CD14-positive monocyte (primary cell): ENCODE data around the gene PPP1R3G. TPM values are rescaled to one million over a fixed set of nuclear protein-coding genes. Genes with fewer than 3 reads are reported as not detected.

Source experiments
- DNase-seq, 3 donors: peaks; one replicate each; pipeline ENCODE4 v3.0.0-alpha.2; 2011 to 2022
- H2AFZ ChIP-seq: 2 replicates; pipeline ENCODE4 v1.6.0; 2012; ENCODE audit warnings: mild to moderate bottlenecking, low read depth, low read length, inconsistent platforms; ENCODE audit not compliant: insufficient read depth, poor library complexity, severe bottlenecking
- H3K27ac ChIP-seq, 2 donors: 1 replicate in 1 of 2; 2 replicates in 1 of 2; pipeline ENCODE4 v1.5.1; 2012 to 2013; ENCODE audit warnings: low read length in 2 of 2, control low read depth in 1 of 2, inconsistent platforms in 1 of 2, low read depth in 1 of 2, mild to moderate bottlenecking in 1 of 2
- H3K27me3 ChIP-seq, 2 donors: one replicate each; pipeline versions ENCODE4 v1.6.0 to v1.6.1; 2011 to 2013; ENCODE audit warnings: low read length in 2 of 2; ENCODE audit not compliant: control insufficient read depth in 2 of 2, insufficient read depth in 2 of 2
- H3K36me3 ChIP-seq, 2 donors: replicated peaks in 1 of 2; 1 replicate in 1 of 2; 2 replicates in 1 of 2; pipeline versions ENCODE4 v1.5.1 to v1.6.1; 2012 to 2013; ENCODE audit warnings: low read length in 2 of 2, control low read depth in 1 of 2, inconsistent platforms in 1 of 2, mild to moderate bottlenecking in 1 of 2; ENCODE audit not compliant: insufficient read depth in 2 of 2, control insufficient read depth in 1 of 2
- H3K4me1 ChIP-seq, 2 donors: 1 replicate in 1 of 2; 2 replicates in 1 of 2; pipeline versions ENCODE4 v1.5.1 to v1.6.1; 2012 to 2013; ENCODE audit warnings: low read length in 2 of 2, control low read depth in 1 of 2, inconsistent platforms in 1 of 2, mild to moderate bottlenecking in 1 of 2, moderate library complexity in 1 of 2; ENCODE audit not compliant: insufficient read depth in 2 of 2, control insufficient read depth in 1 of 2
- H3K4me2 ChIP-seq: replicated peaks from 2 replicates; pipeline ENCODE3; 2012; ENCODE audit warnings: low read length, moderate library complexity, mild to moderate bottlenecking; ENCODE audit not compliant: poor library complexity, severe bottlenecking; ENCODE audit errors: extremely low read depth
- H3K4me3 ChIP-seq, 3 experiments: fragments of 200-600 bp in 1 of 3; sonication (generic) in 1 of 3; replicated peaks in 1 of 3; 1 replicate in 2 of 3; 2 replicates in 1 of 3; pipeline ENCODE4 v1.5.1; 2011 to 2013; ENCODE audit warnings: low read length in 3 of 3, mild to moderate bottlenecking in 3 of 3, control low read depth in 2 of 3, low read depth in 2 of 3, inconsistent platforms in 1 of 3, moderate library complexity in 1 of 3
- H3K79me2 ChIP-seq: 2 replicates; pipeline ENCODE4 v1.6.0; 2012; ENCODE audit warnings: mild to moderate bottlenecking, control low read depth, inconsistent platforms, low read length, moderate library complexity; ENCODE audit not compliant: insufficient read depth
- H3K9ac ChIP-seq: 2 replicates; pipeline ENCODE4 v1.6.0; 2017; ENCODE audit warnings: low read length, mild to moderate bottlenecking; ENCODE audit not compliant: insufficient read depth, poor library complexity, severe bottlenecking
- H3K9me3 ChIP-seq, 2 donors: replicated peaks in 1 of 2; 1 replicate in 1 of 2; 2 replicates in 1 of 2; pipeline versions ENCODE4 v1.5.1 to v1.6.1; 2012 to 2013; ENCODE audit warnings: low read length in 2 of 2, control low read depth in 1 of 2; ENCODE audit not compliant: control insufficient read depth in 1 of 2, insufficient read depth in 1 of 2
- H4K20me1 ChIP-seq: 2 replicates; pipeline ENCODE4 v1.6.0; 2012; ENCODE audit warnings: mild to moderate bottlenecking, low read length, control low read depth, moderate library complexity; ENCODE audit not compliant: insufficient read depth
- H3K27ac Mint-ChIP-seq, 7 donors: one replicate each; pipeline ENCODE4 v1.8.0; 2020; ENCODE audit warnings: mild to moderate bottlenecking in 7 of 7, mixed read lengths in 7 of 7, moderate library complexity in 6 of 7, inconsistent platforms in 2 of 7
- H3K27me3 Mint-ChIP-seq, 3 donors: one replicate each; pipeline ENCODE4 v1.8.0; 2021 to 2022; ENCODE audit warnings: low read depth in 3 of 3, mild to moderate bottlenecking in 3 of 3, mixed read lengths in 3 of 3, moderate library complexity in 3 of 3, inconsistent platforms in 1 of 3
- H3K36me3 Mint-ChIP-seq, 2 donors: one replicate each; pipeline ENCODE4 v1.8.0; 2020; ENCODE audit warnings: mixed read lengths in 2 of 2, inconsistent platforms in 1 of 2, mild to moderate bottlenecking in 1 of 2
- H3K4me1 Mint-ChIP-seq: one replicate; pipeline ENCODE4 v1.8.0; 2020; ENCODE audit warnings: mild to moderate bottlenecking, mixed read lengths
- H3K4me3 Mint-ChIP-seq, 2 donors: one replicate each; pipeline ENCODE4 v1.8.0; 2020; ENCODE audit warnings: mild to moderate bottlenecking in 2 of 2, mixed read lengths in 2 of 2, moderate library complexity in 1 of 2
- H3K9me3 Mint-ChIP-seq, 7 donors: one replicate each; pipeline ENCODE4 v1.8.0; 2020 to 2022; ENCODE audit warnings: mixed read lengths in 7 of 7, mild to moderate bottlenecking in 6 of 7, moderate library complexity in 6 of 7, inconsistent platforms in 2 of 7
- WGBS: methylation state at CpG from one replicate; pipeline ENCODE4 v1.1.5; 2013; ENCODE audit warnings: missing lambda C conversion rate; ENCODE audit not compliant: insufficient coverage; 5-methylcytosine and 5-hydroxymethylcytosine counted together
- intact Hi-C, 2 donors: fragments of 100-400 bp; cut with micrococcal nuclease; formaldehyde crosslinking; loops; one replicate each; pipeline versions ENCODE4 v1.15.0 to v1.15.1; 2023
- polyA plus RNA-seq, 3 donors: library from polyadenylated mRNA; depleted of rRNA in 1 of 3; unstranded in 2 of 3; stranded (reverse) in 1 of 3; fragments of 300-500 nt in 2 of 3; fragments of >200 nt in 1 of 3; fragmentation: Illumina TruSeq in 2 of 3; gene quantifications; 1 replicate in 2 of 3; 2 replicates in 1 of 3; pipeline ENCODE4 v1.2.3, GENCODE V29; 2012 to 2021
- TF ChIP-seq, protein P1 (sequence below): fragments of 200-600 bp; IDR thresholded peaks from one replicate; pipeline ENCODE4 v1.8.0; 2022; ENCODE audit warnings: antibody characterized with exemption, mild to moderate bottlenecking

PPP1R3G gene
- polyA plus RNA-seq, 3 donors: 0.13 to 0.15 (median 0.13) TPM

DNA sequence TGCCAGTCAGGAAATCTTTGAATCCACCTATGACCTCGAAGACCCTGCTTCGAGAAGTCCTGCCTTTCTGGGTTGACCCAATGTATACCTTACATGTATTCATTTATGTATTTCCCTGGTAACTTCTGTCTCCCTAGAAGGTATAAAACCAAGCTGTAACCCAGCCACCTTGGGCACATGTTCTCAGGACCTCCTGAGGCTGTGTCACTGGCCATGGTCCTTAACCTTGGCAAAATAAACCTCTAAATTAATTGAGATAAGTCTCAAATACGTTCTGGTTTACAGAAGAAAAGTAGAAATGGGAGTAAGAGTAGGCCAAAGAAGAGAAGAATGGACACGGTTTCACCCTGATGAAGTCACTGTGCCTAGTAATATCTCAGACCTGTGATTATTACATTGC lies 30.0 kb upstream of the PPP1R3G start:
- H3K27ac ChIP-seq: no peak overlapping the region
- no peak overlapping the region for H3K4me2 ChIP-seq
- no peak overlapping the region for H3K27ac Mint-ChIP-seq
- TF ChIP-seq, protein P1, sequence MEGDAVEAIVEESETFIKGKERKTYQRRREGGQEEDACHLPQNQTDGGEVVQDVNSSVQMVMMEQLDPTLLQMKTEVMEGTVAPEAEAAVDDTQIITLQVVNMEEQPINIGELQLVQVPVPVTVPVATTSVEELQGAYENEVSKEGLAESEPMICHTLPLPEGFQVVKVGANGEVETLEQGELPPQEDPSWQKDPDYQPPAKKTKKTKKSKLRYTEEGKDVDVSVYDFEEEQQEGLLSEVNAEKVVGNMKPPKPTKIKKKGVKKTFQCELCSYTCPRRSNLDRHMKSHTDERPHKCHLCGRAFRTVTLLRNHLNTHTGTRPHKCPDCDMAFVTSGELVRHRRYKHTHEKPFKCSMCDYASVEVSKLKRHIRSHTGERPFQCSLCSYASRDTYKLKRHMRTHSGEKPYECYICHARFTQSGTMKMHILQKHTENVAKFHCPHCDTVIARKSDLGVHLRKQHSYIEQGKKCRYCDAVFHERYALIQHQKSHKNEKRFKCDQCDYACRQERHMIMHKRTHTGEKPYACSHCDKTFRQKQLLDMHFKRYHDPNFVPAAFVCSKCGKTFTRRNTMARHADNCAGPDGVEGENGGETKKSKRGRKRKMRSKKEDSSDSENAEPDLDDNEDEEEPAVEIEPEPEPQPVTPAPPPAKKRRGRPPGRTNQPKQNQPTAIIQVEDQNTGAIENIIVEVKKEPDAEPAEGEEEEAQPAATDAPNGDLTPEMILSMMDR: no peak
- WGBS: 89% methylated on average over 2 of the region's 4 CpGs
- H3K36me3 ChIP-seq: no peaks in the 10 kb centered on the region
- no peak overlapping the region for H3K4me3 ChIP-seq
- H3K4me1 ChIP-seq: peaks cover 6% of the 10 kb centered on the region in 2 donors
- no peak for DNase-seq
- no peaks in the 10 kb centered on the region for H3K27me3 ChIP-seq
- peaks cover 20% of the 10 kb centered on the region for H3K4me1 Mint-ChIP-seq
- no peaks in the 10 kb centered on the region for H4K20me1 ChIP-seq
- H3K79me2 ChIP-seq: no peaks in the 10 kb centered on the region
- H3K9me3 ChIP-seq: peaks cover 10 to 11% of the 10 kb centered on the region in 2 donors
- H3K27me3 Mint-ChIP-seq: peaks cover 0 to 3% (median 0%) of the 10 kb centered on the region in 3 donors
- H3K36me3 Mint-ChIP-seq: peaks cover 5 to 7% of the 10 kb centered on the region in 2 donors
- no peak overlapping the region for H3K9ac ChIP-seq
- peaks cover 9 to 18% (median 15%) of the 10 kb centered on the region in 7 donors for H3K9me3 Mint-ChIP-seq
- intact Hi-C loops: no loop called here
- no peak overlapping the region for H2AFZ ChIP-seq
- H3K4me3 Mint-ChIP-seq: no peak overlapping the region

DNA sequence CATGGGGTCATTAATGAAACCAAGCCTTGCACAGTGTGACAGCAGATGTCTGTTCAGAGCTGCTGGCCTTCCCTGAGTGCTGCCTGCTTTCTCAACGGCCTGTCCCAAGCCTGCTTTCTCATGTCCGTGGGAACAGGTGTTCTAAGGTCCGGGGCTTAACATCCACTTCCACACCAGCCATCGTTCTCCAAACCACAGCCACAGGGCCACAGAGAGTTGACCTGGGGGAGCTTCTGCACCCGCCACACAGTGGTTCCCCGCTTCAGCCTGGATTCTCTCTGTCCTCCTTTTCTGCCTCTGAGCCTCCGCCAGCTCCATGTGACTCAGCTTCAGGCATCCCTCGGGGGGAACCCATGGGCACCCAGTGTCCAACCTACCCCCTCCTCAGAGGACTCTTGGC lies 26.9 kb upstream of the PPP1R3G start:
- DNase-seq: no peak
- Histone ChIP-seq H3K9me3 (no peaks in the 10 kb centered on the region), H3K79me2 (no peaks in the 10 kb centered on the region), H4K20me1 (no peaks in the 10 kb centered on the region), H3K27ac (no peak overlapping the region), H2AFZ (peak overlapping the region; percentile 11), H3K4me2 (no peak overlapping the region), H3K4me3 (no peak overlapping the region), H3K27me3 (no peaks in the 10 kb centered on the region), H3K9ac (no peak overlapping the region), H3K4me1 (peaks cover under 1% of the 10 kb centered on the region in 2 donors), H3K36me3 (no peaks in the 10 kb centered on the region)
- Mint-ChIP-seq H3K9me3 (peaks cover 0 to 2% (median 0%) of the 10 kb centered on the region in 7 donors), H3K4me1 (peaks cover 17% of the 10 kb centered on the region), H3K27ac (peak overlapping the region in 2 of 7 donors; percentile 22 to 52), H3K36me3 (no peaks in the 10 kb centered on the region), H3K4me3 (no peak overlapping the region), H3K27me3 (peaks cover 0 to 5% (median 0%) of the 10 kb centered on the region in 3 donors)
- 16% methylated on average over 8 of the region's 8 CpGs for WGBS
- TF ChIP-seq, protein P1: no peak
- intact Hi-C loops: no loop called here
